ENCODE data around the gene IGFL2. TPM values are rescaled to one million over a fixed set of nuclear protein-coding genes. Genes with fewer than 3 reads are reported as not detected.
A peak's percentile ranks its signal among the peaks of the same experiment; 100 is the strongest.
"Not testable (repeated sequence)": the region's sequence is repeated elsewhere in the genome, so short reads cannot be mapped to it uniquely, and the experiment has no call there.

The IGFL2 gene
- total RNA-seq, 1 donor from 2014 or later = 9.8 TPM

GRCh38 chr19:46205183-46205984, 57.3 kb downstream of the IGFL2 start:
- Mint-ChIP-seq H3K27ac (ENCODE audit: unreplicated experiment) (no peak overlapping the region), H3K9me3 (ENCODE audit: unreplicated experiment) (peaks cover 16% of the 10 kb centered on the region), H3K27me3 (ENCODE audit: low read depth, unreplicated experiment) (peaks cover 7% of the 10 kb centered on the region), H3K4me3 (ENCODE audit: unreplicated experiment) (no peak overlapping the region), H3K36me3 (ENCODE audit: low read depth, unreplicated experiment) (peaks cover 11% of the 10 kb centered on the region), H3K4me1 (ENCODE audit: low read depth, unreplicated experiment) (peaks cover 51% of the 10 kb centered on the region)
- H3K4me2 ChIP-seq (ENCODE audit: low read length) = no peak overlapping the region
- no peak overlapping the region for H3K27ac ChIP-seq (ENCODE audit: low read depth, low read length)
- no peaks in the 10 kb centered on the region for H3K4me1 ChIP-seq (ENCODE audit: insufficient read depth, low read length)
- H3K9me3 ChIP-seq (ENCODE audit: insufficient read depth, low read depth, low read length) = peaks cover 11% of the 10 kb centered on the region
- TF ChIP-seq CTCF (IDR thresholded peaks at IDR 0.05; ENCODE audit: insufficient read depth, low read depth, low read length) = no peak
- FAIRE-seq (no peak), DNase-seq (ENCODE audit: low read depth) (no peak)
- no peak overlapping the region for H3K4me3 ChIP-seq (ENCODE audit: insufficient read depth, low read depth, low read length)
- H3K36me3 ChIP-seq (ENCODE audit: insufficient read depth, low read length) = no peaks in the 10 kb centered on the region
- peaks cover 24% of the 10 kb centered on the region for H3K27me3 ChIP-seq (ENCODE audit: insufficient read depth, low read length)
- no peak overlapping the region for H3K9ac ChIP-seq (ENCODE audit: low read length)
- no peak overlapping the region for H2AFZ ChIP-seq (ENCODE audit: low read depth, low read length)
- H3K79me2 ChIP-seq (ENCODE audit: insufficient read depth, low read length) = no peaks in the 10 kb centered on the region
- H4K20me1 ChIP-seq (ENCODE audit: insufficient read depth, low read length) = no peaks in the 10 kb centered on the region

DNA sequence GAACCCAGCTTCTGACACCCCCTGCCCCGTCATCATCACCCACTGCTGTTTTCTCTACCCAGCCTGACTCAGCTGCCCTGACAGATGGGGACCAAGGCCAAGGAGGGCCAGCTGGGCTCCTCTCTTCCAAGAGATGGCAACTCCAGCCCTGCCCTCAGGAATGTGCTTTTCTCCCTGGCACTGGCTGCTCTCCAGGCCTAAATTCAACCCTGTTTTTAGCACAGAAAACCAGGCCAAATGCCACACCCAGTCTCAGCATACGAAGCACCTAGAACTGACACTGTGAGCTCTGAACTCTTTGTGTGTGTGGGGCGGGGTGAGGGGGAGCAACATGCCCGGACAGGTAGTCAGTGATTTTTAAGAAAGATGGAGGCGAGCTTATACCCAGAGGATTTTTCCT, 58.1 kb downstream of the IGFL2 start:
- Mint-ChIP-seq H3K9me3 (ENCODE audit: unreplicated experiment) (peaks cover 16% of the 10 kb centered on the region), H3K36me3 (ENCODE audit: low read depth, unreplicated experiment) (peaks cover 14% of the 10 kb centered on the region), H3K27ac (ENCODE audit: unreplicated experiment) (peak overlapping the region; percentile 18), H3K27me3 (ENCODE audit: low read depth, unreplicated experiment) (peaks cover 7% of the 10 kb centered on the region), H3K4me1 (ENCODE audit: low read depth, unreplicated experiment) (peaks cover 55% of the 10 kb centered on the region), H3K4me3 (ENCODE audit: unreplicated experiment) (no peak overlapping the region)
- no peak overlapping the region for H3K4me3 ChIP-seq (ENCODE audit: insufficient read depth, low read depth, low read length)
- no peak overlapping the region for H3K9ac ChIP-seq (ENCODE audit: low read length)
- peaks cover 5% of the 10 kb centered on the region for H4K20me1 ChIP-seq (ENCODE audit: insufficient read depth, low read length)
- no peak overlapping the region for H2AFZ ChIP-seq (ENCODE audit: low read depth, low read length)
- peaks cover 11% of the 10 kb centered on the region for H3K9me3 ChIP-seq (ENCODE audit: insufficient read depth, low read depth, low read length)
- H3K4me2 ChIP-seq (ENCODE audit: low read length) = no peak overlapping the region
- H3K36me3 ChIP-seq (ENCODE audit: insufficient read depth, low read length) = no peaks in the 10 kb centered on the region
- TF ChIP-seq EZH2 (IDR thresholded peaks at IDR 0.05; ENCODE audit: insufficient read depth, low read length) = no peak
- TF ChIP-seq CTCF (IDR thresholded peaks at IDR 0.05; ENCODE audit: insufficient read depth, low read depth, low read length) = no peak
- FAIRE-seq (no peak), DNase-seq (ENCODE audit: low read depth) (no peak)
- no peak overlapping the region for H3K27ac ChIP-seq (ENCODE audit: low read depth, low read length)
- H3K79me2 ChIP-seq (ENCODE audit: insufficient read depth, low read length) = no peaks in the 10 kb centered on the region
- peaks cover 28% of the 10 kb centered on the region for H3K27me3 ChIP-seq (ENCODE audit: insufficient read depth, low read length)
- H3K4me1 ChIP-seq (ENCODE audit: insufficient read depth, low read length) = no peaks in the 10 kb centered on the region

DNA sequence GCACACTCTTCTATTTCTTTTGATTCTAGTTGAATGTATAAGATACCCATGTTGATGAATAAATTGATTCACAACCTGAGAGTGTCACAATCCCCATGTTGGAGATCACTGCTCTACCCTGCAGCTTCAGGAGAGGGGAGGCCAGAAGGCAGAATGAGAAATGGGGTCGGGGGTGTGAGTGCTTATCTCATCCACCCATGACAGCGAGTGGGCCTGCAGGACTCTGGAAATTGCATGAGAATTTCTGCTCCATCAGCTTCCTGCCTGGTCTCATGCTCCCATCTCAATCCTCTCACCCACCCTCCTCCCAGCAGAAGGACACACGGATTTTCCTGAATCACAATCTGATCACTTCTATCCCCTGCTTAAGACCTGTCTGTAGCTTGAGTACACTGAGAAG, 58.6 kb downstream of the IGFL2 start:
- TF ChIP-seq CTCF (IDR thresholded peaks at IDR 0.05; ENCODE audit: insufficient read depth, low read depth, low read length) (no peak), EZH2 (IDR thresholded peaks at IDR 0.05; ENCODE audit: insufficient read depth, low read length) (no peak)
- Mint-ChIP-seq H3K27me3 (ENCODE audit: low read depth, unreplicated experiment) (peaks cover 7% of the 10 kb centered on the region), H3K27ac (ENCODE audit: unreplicated experiment) (peak overlapping the region; percentile 18), H3K9me3 (ENCODE audit: unreplicated experiment) (peaks cover 16% of the 10 kb centered on the region), H3K4me3 (ENCODE audit: unreplicated experiment) (no peak overlapping the region), H3K4me1 (ENCODE audit: low read depth, unreplicated experiment) (peaks cover 55% of the 10 kb centered on the region), H3K36me3 (ENCODE audit: low read depth, unreplicated experiment) (peaks cover 14% of the 10 kb centered on the region)
- Histone ChIP-seq H3K9me3 (ENCODE audit: insufficient read depth, low read depth, low read length) (peaks cover 11% of the 10 kb centered on the region), H3K4me1 (ENCODE audit: insufficient read depth, low read length) (no peaks in the 10 kb centered on the region), H3K79me2 (ENCODE audit: insufficient read depth, low read length) (no peaks in the 10 kb centered on the region), H4K20me1 (ENCODE audit: insufficient read depth, low read length) (peaks cover 5% of the 10 kb centered on the region), H3K4me2 (ENCODE audit: low read length) (no peak overlapping the region), H3K36me3 (ENCODE audit: insufficient read depth, low read length) (no peaks in the 10 kb centered on the region), H3K27me3 (ENCODE audit: insufficient read depth, low read length) (peaks cover 24% of the 10 kb centered on the region), H2AFZ (ENCODE audit: low read depth, low read length) (no peak overlapping the region), H3K9ac (ENCODE audit: low read length) (no peak overlapping the region), H3K4me3 (ENCODE audit: insufficient read depth, low read depth, low read length) (no peak overlapping the region), H3K27ac (ENCODE audit: low read depth, low read length) (no peak overlapping the region)
- DNase-seq (ENCODE audit: low read depth) (no peak), FAIRE-seq (no peak)

GRCh38 chr19:46207858-46208257, 59.8 kb downstream of the IGFL2 start:
- H3K27me3 ChIP-seq (ENCODE audit: insufficient read depth, low read length) = peaks cover 22% of the 10 kb centered on the region
- not testable (repeated sequence) for FAIRE-seq; DNase-seq (ENCODE audit: low read depth); H3K4me3 ChIP-seq (ENCODE audit: insufficient read depth, low read depth, low read length); H3K9me3 ChIP-seq (ENCODE audit: insufficient read depth, low read depth, low read length); H3K27me3 Mint-ChIP-seq (ENCODE audit: low read depth, unreplicated experiment); H3K9ac ChIP-seq (ENCODE audit: low read length); H3K4me1 ChIP-seq (ENCODE audit: insufficient read depth, low read length); H3K36me3 ChIP-seq (ENCODE audit: insufficient read depth, low read length); H3K9me3 Mint-ChIP-seq (ENCODE audit: unreplicated experiment); H2AFZ ChIP-seq (ENCODE audit: low read depth, low read length); H4K20me1 ChIP-seq (ENCODE audit: insufficient read depth, low read length); H3K4me3 Mint-ChIP-seq (ENCODE audit: unreplicated experiment); H3K79me2 ChIP-seq (ENCODE audit: insufficient read depth, low read length); H3K27ac ChIP-seq (ENCODE audit: low read depth, low read length); H3K4me2 ChIP-seq (ENCODE audit: low read length); H3K27ac Mint-ChIP-seq (ENCODE audit: unreplicated experiment)
- Mint-ChIP-seq H3K4me1 (ENCODE audit: low read depth, unreplicated experiment) (peaks cover 55% of the 10 kb centered on the region), H3K36me3 (ENCODE audit: low read depth, unreplicated experiment) (peaks cover 11% of the 10 kb centered on the region)

Data from astrocyte (in vitro differentiated cells and primary cell).